Nephron progenitor cell (in vitro differentiated cells): ENCODE measurements around the gene LSS.
"Not testable (repeated sequence)": the region's sequence is repeated elsewhere in the genome, so short reads cannot be mapped to it uniquely, and the experiment has no call there.

ENCODE experiments used
- DNase-seq: peaks from one replicate; pipeline ENCODE4 v3.0.0; 2021
- H3K27ac Mint-ChIP-seq: 2 replicates; pipeline ENCODE4 v1.8.0; 2021; ENCODE audit warnings: mild to moderate bottlenecking, moderate library complexity, mixed read lengths
- H3K27me3 Mint-ChIP-seq: 2 replicates; pipeline ENCODE4 v1.8.0; 2021; ENCODE audit warnings: mild to moderate bottlenecking, low read depth, mixed read lengths; ENCODE audit not compliant: poor library complexity
- H3K36me3 Mint-ChIP-seq: 2 replicates; pipeline ENCODE4 v1.8.0; 2021; ENCODE audit warnings: low read depth, mixed read lengths
- H3K4me1 Mint-ChIP-seq: 2 replicates; pipeline ENCODE4 v1.8.0; 2021; ENCODE audit warnings: mixed read lengths
- H3K4me3 Mint-ChIP-seq: 2 replicates; pipeline ENCODE4 v1.8.0; 2021; ENCODE audit warnings: mild to moderate bottlenecking, moderate library complexity, mixed read lengths
- H3K9me3 Mint-ChIP-seq: 2 replicates; pipeline ENCODE4 v1.8.0; 2021; ENCODE audit warnings: mild to moderate bottlenecking, moderate library complexity, mixed read lengths
- CTCF ChIP-seq: fragments of 200-600 bp; sonication (generic); IDR thresholded peaks from 2 replicates; pipeline ENCODE4 v1.5.0; 2021; ENCODE audit warnings: antibody characterized with exemption

The LSS gene

GRCh38 chr21:46172863-46173528 is 55.6 kb downstream of the LSS start:
- Mint-ChIP-seq H3K9me3 (peaks cover 58% of the 10 kb centered on the region), H3K36me3 (peaks cover 66% of the 10 kb centered on the region), H3K27ac (no peak overlapping the region), H3K4me3 (no peak overlapping the region), H3K4me1 (peaks cover 17% of the 10 kb centered on the region), H3K27me3 (peaks cover 3% of the 10 kb centered on the region)
- no peak for TF ChIP-seq CTCF
- DNase-seq: no peak

GRCh38 chr21:46171996-46172862 is 56.3 kb downstream of the LSS start:
- no peak for DNase-seq
- no peak for TF ChIP-seq CTCF
- H3K9me3 Mint-ChIP-seq: peaks cover 51% of the 10 kb centered on the region
- peaks cover 64% of the 10 kb centered on the region for H3K36me3 Mint-ChIP-seq
- no peak overlapping the region for H3K4me3 Mint-ChIP-seq
- H3K27ac Mint-ChIP-seq: no peak overlapping the region
- H3K4me1 Mint-ChIP-seq: peaks cover 17% of the 10 kb centered on the region
- peaks cover 3% of the 10 kb centered on the region for H3K27me3 Mint-ChIP-seq

- Mint-ChIP-seq H3K36me3 (peaks cover 63% of the 10 kb centered on the region), H3K4me1 (peaks cover 17% of the 10 kb centered on the region), H3K27me3 (peaks cover 3% of the 10 kb centered on the region), H3K4me3 (no peak overlapping the region), H3K27ac (no peak overlapping the region), H3K9me3 (peaks cover 44% of the 10 kb centered on the region)
- no peak for DNase-seq
- no peak for TF ChIP-seq CTCF
Observed at GRCh38 chr21:46171585-46171984, 57.0 kb downstream of the LSS start.

- peaks cover 35% of the 10 kb centered on the region for H3K9me3 Mint-ChIP-seq
- H3K4me3 Mint-ChIP-seq, H3K27ac Mint-ChIP-seq, H3K27me3 Mint-ChIP-seq, DNase-seq: not testable (repeated sequence)
- H3K36me3 Mint-ChIP-seq: peaks cover 60% of the 10 kb centered on the region
- H3K4me1 Mint-ChIP-seq: peaks cover 17% of the 10 kb centered on the region
Observed at GRCh38 chr21:46170436-46171193, 58.0 kb downstream of the LSS start.

GRCh38 chr21:46168659-46169386 is 59.8 kb downstream of the LSS start:
- peaks cover 22% of the 10 kb centered on the region for H3K4me1 Mint-ChIP-seq
- H3K27me3 Mint-ChIP-seq: no peaks in the 10 kb centered on the region
- TF ChIP-seq CTCF: no peak
- H3K4me3 Mint-ChIP-seq: no peak overlapping the region
- peaks cover 17% of the 10 kb centered on the region for H3K9me3 Mint-ChIP-seq
- no peak for DNase-seq
- H3K36me3 Mint-ChIP-seq: peaks cover 63% of the 10 kb centered on the region
- peak overlapping the region; percentile 48 for H3K27ac Mint-ChIP-seq
